Subcutaneous abdominal adipose tissue (tissue), 5 donors: ENCODE results near the gene LUC7L3.
A peak's percentile ranks its signal among the peaks of the same experiment; 100 is the strongest.

Experiments
- H3K27ac ChIP-seq: one replicate; pipeline ENCODE4 v1.7.0; 2013; ENCODE audit warnings: low read depth, mild to moderate bottlenecking, inconsistent platforms, low read length, moderate library complexity
- H3K27me3 ChIP-seq, 5 donors: one replicate each; pipeline ENCODE4 v1.7.0; 2013; ENCODE audit warnings: low read length in 5 of 5, inconsistent platforms in 1 of 5; ENCODE audit not compliant: control insufficient read depth in 5 of 5, insufficient read depth in 4 of 5
- H3K36me3 ChIP-seq, 5 donors: one replicate each; pipeline ENCODE4 v1.7.0; 2013; ENCODE audit warnings: low read length in 5 of 5; ENCODE audit not compliant: control insufficient read depth in 5 of 5, insufficient read depth in 5 of 5
- H3K4me1 ChIP-seq, 5 donors: one replicate each; pipeline ENCODE4 v1.7.0; 2013; ENCODE audit warnings: low read length in 5 of 5, mild to moderate bottlenecking in 3 of 5, moderate library complexity in 1 of 5; ENCODE audit not compliant: control insufficient read depth in 5 of 5, insufficient read depth in 5 of 5
- H3K4me3 ChIP-seq, 5 donors: one replicate each; pipeline ENCODE4 v1.7.0; 2013; ENCODE audit warnings: low read length in 5 of 5, low read depth in 1 of 5
- H3K9ac ChIP-seq, 5 donors: one replicate each; pipeline ENCODE4 v1.7.0; 2013; ENCODE audit warnings: low read length in 5 of 5, mild to moderate bottlenecking in 4 of 5, moderate library complexity in 3 of 5
- H3K9me3 ChIP-seq, 5 donors: one replicate each; pipeline ENCODE4 v1.7.0; 2013; ENCODE audit warnings: low read length in 5 of 5; ENCODE audit not compliant: control insufficient read depth in 5 of 5
- donor health status: healthy.
- donor health status: healthy.
- donor health status: healthy.
- donor health status: healthy.
- donor health status: healthy.

LUC7L3 gene

DNA sequence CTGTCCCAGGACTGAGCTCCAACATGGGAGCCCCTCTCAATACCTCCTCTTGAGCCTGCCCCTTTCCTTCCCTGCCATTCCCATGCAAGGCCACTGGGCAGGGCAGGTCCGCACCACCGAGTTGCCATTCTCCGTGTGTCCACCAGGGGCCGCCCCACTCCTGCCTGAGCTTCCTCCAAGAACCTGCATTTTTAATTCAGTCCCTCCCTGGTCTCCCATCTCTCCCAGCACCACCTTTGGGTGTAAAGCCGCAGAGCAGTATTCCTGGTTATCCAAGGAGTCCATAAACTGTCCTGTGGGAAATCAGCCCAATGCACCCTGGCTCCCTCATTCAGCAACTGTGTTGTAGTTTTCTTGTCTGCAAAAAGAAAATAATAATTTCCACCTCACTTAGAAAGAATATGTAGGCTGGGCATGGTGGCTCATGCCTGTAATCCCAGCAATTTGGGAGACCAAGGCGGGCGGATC is 63.8 kb downstream of the LUC7L3 start:
- no peaks in the 10 kb centered on the region for H3K9me3 ChIP-seq
- H3K36me3 ChIP-seq = no peaks in the 10 kb centered on the region
- peaks cover 0 to 8% (median 4%) of the 10 kb centered on the region in 5 donors for H3K4me1 ChIP-seq
- no peak overlapping the region for H3K4me3 ChIP-seq
- H3K27me3 ChIP-seq = no peaks in the 10 kb centered on the region
- H3K27ac ChIP-seq = no peak overlapping the region
- no peak overlapping the region for H3K9ac ChIP-seq

DNA sequence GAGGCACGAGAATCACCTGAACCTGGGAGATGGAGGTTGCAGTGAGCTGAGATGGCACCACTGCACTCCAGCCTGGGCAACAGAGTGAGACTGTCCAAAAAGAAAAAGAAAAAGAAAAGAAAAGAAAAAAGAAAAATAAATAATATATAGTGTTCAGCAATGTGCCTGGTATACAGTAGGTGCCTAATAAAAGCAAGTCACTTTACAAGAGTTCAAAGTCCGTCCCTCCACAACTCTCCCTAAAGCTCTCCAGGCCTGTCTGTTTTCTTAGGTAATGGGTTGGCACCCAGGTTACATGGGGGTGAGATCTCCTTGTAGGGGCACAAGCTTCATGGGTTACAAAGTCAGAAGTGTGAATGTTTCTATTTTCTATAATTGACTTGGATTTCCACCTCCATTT is 64.5 kb downstream of the LUC7L3 start:
- Histone ChIP-seq H3K27me3 (no peaks in the 10 kb centered on the region), H3K9ac (no peak overlapping the region), H3K9me3 (no peaks in the 10 kb centered on the region), H3K4me3 (no peak overlapping the region), H3K36me3 (no peaks in the 10 kb centered on the region), H3K4me1 (peaks cover 0 to 8% (median 4%) of the 10 kb centered on the region in 5 donors), H3K27ac (no peak overlapping the region)

DNA sequence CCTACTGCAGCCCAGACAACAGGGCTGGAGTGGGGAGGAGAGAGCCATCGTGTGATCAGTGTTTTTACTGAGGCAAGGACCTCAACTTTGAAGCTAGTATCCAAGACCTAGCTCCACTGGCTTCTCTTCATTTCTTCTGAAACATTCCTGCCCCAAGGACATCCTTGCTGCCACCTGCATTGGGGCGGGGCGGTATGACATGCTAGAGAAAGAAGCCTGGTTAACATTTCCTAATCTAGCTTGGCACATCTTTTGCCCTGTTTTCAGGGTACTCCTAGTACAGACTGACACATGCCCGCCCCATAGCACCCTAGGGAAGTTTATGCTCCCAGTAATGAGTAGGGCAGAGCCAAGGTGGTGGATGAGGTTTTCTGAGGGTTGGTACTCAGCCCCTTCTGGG is 65.7 kb downstream of the LUC7L3 start:
- Histone ChIP-seq H3K36me3 (no peaks in the 10 kb centered on the region), H3K27ac (no peak overlapping the region), H3K4me3 (no peak overlapping the region), H3K9ac (no peak overlapping the region), H3K4me1 (peaks cover 0 to 8% (median 6%) of the 10 kb centered on the region in 5 donors), H3K27me3 (no peaks in the 10 kb centered on the region), H3K9me3 (no peaks in the 10 kb centered on the region)

DNA sequence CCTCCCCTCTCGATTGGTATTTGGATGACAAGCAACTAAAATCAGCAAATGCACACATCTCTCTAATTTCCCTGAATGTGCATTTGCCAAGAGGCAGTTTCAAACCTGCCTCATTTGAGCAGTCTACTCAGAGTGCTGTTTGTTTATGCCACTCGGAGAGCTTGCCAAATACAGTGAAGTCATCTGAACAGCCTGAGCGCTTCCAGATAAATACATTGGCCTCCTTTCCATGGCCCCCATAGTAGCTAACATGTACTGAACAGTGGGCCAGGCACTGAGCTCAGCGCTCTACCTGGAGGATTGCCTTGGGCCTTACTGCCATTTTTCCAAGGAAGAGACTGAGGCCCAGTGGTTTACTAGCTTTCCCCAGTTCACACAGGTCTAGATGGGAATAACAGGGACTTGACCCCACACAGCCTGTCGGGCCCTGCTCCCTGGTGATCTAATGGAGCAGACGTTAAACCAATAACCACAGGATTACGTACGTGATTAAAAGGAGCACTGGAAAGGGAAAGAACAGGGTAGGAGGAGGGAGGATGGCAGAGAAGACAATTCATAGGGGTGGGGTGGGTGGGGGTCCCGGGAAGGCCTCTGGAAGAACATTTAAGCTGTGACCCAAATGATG is 66.7 kb downstream of the LUC7L3 start:
- H3K9me3 ChIP-seq = no peaks in the 10 kb centered on the region
- H3K27ac ChIP-seq = no peak overlapping the region
- H3K4me1 ChIP-seq = peaks cover 4 to 15% (median 8%) of the 10 kb centered on the region in 5 donors
- H3K4me3 ChIP-seq = no peak overlapping the region
- no peak overlapping the region for H3K9ac ChIP-seq
- no peaks in the 10 kb centered on the region for H3K27me3 ChIP-seq
- H3K36me3 ChIP-seq = no peaks in the 10 kb centered on the region

DNA sequence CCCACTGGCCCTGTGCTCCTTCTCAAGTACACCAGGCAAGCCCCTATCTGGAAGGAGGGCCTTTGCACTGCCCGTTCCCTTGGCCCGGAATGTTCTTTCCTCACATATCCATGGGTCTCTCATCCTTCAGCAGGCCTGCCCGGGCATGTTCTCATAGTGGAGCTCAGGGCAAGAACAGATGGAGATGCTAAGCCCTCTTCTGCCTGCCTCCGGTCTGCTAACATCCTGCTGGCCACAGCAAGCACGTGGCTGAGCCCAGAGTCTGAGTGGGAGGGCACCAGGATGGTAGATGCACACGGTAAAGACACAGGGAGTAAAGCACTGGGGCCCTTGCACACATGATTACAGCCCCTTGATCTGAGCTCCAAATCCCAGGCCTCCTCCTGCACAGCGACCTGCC is 67.7 kb downstream of the LUC7L3 start:
- Histone ChIP-seq H3K4me3 (no peak overlapping the region), H3K36me3 (no peaks in the 10 kb centered on the region), H3K9me3 (no peaks in the 10 kb centered on the region), H3K27ac (no peak overlapping the region), H3K4me1 (peaks cover 0 to 13% (median 5%) of the 10 kb centered on the region in 5 donors), H3K27me3 (no peaks in the 10 kb centered on the region), H3K9ac (no peak overlapping the region)

DNA sequence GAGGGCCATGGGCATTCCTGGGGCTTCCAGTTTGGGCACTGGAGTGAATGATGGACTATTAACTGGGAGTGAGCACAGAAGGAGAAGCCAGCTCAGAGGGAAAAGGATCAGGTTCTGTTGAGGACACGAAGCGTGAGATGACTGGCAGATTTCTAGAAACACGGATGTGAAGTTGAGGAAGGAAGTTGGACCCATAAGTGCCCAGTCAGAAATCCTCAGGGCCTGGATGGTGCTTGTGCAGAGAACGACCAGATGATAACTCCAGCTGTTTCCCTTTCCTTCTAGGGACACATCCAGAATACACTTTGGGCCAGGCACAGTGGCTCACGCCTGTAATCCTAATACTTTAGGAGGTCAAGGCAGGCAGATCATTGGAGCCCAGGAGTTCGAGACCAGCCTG is 71.2 kb downstream of the LUC7L3 start:
- Histone ChIP-seq H3K9ac (no peak overlapping the region), H3K4me3 (no peak overlapping the region), H3K27me3 (no peaks in the 10 kb centered on the region), H3K36me3 (no peaks in the 10 kb centered on the region), H3K4me1 (peaks cover 0 to 13% (median 5%) of the 10 kb centered on the region in 5 donors), H3K9me3 (no peaks in the 10 kb centered on the region), H3K27ac (no peak overlapping the region)

DNA sequence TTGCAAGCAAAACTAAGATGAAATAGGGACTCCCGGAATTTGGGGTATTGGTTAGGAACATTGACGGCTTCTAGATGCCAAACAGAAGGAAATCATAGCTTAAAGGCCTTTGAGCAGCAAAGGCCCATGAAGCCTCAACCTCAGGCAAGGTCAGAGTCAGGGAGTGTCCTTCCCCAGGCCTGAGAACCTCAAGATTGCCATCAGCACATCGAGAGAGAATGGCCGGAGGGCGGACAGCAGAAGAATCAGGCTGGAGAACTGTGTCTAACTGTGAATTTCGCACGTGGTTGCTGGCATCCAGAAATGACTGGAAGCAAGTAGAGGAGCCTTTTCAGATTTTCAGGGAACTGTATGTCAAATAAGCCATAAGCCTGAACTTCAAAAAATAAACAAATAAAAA is 72.7 kb downstream of the LUC7L3 start:
- no peak overlapping the region for H3K4me3 ChIP-seq
- H3K27me3 ChIP-seq = no peaks in the 10 kb centered on the region
- no peaks in the 10 kb centered on the region for H3K9me3 ChIP-seq
- no peaks in the 10 kb centered on the region for H3K36me3 ChIP-seq
- peak overlapping the region in 1 of 5 donors; percentile 2 for H3K9ac ChIP-seq
- H3K4me1 ChIP-seq = peaks cover under 1 to 15% (median 5%) of the 10 kb centered on the region in 5 donors
- H3K27ac ChIP-seq = no peak overlapping the region

DNA sequence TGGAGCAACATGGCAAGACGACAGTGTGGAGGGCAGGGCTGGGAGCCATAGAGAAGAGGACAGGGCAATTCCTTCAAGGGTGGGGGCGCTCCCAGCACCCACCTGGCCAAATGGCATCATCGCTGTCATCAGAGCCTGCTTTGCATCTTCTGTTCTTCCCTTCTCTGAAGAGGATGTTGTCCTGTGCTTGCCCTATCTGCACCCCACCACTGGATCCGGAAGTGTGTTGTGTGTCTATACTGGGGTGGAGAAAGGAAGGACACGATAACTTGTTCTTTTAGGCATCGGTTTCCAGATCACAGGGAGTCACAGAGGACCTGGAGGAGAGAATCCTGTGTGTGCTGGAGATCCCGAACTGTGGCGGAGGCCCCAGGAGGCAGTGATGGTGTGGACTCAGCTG is 73.6 kb downstream of the LUC7L3 start:
- Histone ChIP-seq H3K4me1 (peaks cover 3 to 19% (median 5%) of the 10 kb centered on the region in 5 donors), H3K9ac (no peak overlapping the region), H3K27ac (no peak overlapping the region), H3K9me3 (no peaks in the 10 kb centered on the region), H3K4me3 (no peak overlapping the region), H3K36me3 (no peaks in the 10 kb centered on the region), H3K27me3 (no peaks in the 10 kb centered on the region)

DNA sequence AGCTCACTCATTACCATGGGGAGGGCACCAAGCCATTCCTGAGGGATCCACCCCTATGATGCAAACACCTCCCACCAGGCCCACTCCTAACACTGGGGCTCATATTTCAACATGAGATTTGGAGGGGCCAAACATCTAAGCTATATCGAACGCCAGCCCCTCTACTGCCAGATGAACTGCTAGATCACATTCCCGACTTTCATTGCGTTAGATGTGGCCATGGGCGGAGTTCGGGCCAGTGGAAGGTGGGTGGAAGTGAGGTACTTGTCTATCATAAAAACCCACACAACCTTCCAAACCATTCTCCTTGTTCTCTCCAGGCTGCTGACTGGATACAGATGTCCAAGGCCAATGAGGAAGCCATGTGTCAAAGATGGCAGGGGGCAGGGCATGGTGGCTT is 75.0 kb downstream of the LUC7L3 start:
- Histone ChIP-seq H3K36me3 (no peaks in the 10 kb centered on the region), H3K27ac (no peak overlapping the region), H3K4me3 (no peak overlapping the region), H3K9ac (no peak overlapping the region), H3K9me3 (no peaks in the 10 kb centered on the region), H3K4me1 (peaks cover 3 to 19% (median 5%) of the 10 kb centered on the region in 5 donors), H3K27me3 (no peaks in the 10 kb centered on the region)

DNA sequence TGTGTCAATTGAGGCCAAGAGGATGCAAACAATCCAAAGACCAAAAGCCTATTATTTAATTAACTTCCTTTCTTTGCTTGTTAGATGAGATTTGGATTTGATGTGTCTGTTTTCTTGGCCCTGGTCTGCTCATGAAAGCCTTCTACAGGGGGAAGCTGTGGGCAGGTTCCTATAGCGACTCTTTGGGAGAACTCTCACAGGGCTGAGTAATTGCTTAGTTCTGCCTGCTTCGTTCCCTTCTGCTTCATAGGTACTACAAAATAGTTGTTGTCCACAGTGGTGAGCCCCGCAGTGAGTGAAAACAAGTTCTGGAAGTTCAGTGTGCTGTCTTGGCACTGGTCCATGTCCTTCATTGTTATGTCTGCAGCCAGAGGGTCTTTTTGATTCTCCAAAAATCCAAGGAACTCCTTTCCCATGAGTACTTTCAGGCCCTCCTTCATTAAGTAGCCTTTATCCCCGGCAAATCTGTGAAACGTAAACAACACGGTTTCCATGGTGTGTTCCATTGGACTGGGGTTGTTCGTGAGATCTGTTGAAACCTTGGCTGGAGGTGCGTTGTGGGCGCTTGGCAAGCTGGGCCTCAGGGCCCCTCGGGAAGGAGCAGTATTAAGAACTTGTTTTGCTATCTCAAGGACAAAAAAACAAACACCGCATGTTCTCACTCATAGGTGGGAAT is 77.9 kb downstream of the LUC7L3 start:
- Histone ChIP-seq H3K36me3 (no peaks in the 10 kb centered on the region), H3K9ac (no peak overlapping the region), H3K4me3 (no peak overlapping the region), H3K27ac (no peak overlapping the region), H3K9me3 (no peaks in the 10 kb centered on the region), H3K4me1 (peaks cover 0 to 6% (median 5%) of the 10 kb centered on the region in 5 donors), H3K27me3 (peaks cover 0 to 2% (median 0%) of the 10 kb centered on the region in 5 donors)
